WTC11 (cell line): ENCODE measurements around the gene ZBP1.

Source experiments
- CTCF ChIP-seq: fragments of 200-600 bp; IDR thresholded peaks from 2 replicates; pipeline ENCODE4 v1.8.0; 2022; ENCODE audit warnings: antibody characterized with exemption
- NR3C1 ChIP-seq: sonication (generic); formaldehyde crosslinking; conservative IDR thresholded peaks from 2 replicates; pipeline ENCODE4 v1.8.1; 2023; ENCODE audit warnings: low read depth, mild to moderate bottlenecking, missing genetic modification reagents
- ZNF512 ChIP-seq: sonication (generic); formaldehyde crosslinking; IDR thresholded peaks from 2 replicates; pipeline ENCODE4 v1.8.1; 2022; ENCODE audit warnings: missing genetic modification reagents, borderline replicate concordance

DNA sequence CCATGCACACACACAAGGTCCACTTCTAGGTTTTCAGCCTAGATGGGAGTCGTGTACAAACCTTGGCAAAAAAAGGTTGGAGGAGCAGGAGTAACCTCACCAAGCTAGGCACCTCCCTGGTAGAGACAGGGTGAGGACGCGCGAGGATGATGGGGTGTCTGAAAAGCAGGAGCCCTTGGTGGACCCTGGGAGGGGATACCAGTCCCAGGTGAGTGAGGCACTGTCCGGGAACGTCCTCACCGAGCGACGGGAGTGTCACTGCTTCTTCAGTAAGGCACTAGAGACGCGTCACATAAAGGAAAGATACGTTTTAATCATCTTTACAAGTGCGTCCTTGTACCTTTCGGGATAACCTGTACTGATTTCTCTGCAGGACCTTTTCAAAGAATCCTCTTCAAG, 29.4 kb upstream of the ZBP1 start:
- TF ChIP-seq NR3C1 (CRISPR knock-in tag): no peak
- no peak for TF ChIP-seq CTCF
- TF ChIP-seq ZNF512: no peak
